ENCODE data around the gene CDKN2B-AS1.
"Not testable (repeated sequence)": the region's sequence is repeated elsewhere in the genome, so short reads cannot be mapped to it uniquely, and the experiment has no call there.

CDKN2B-AS1 gene

GRCh38 chr9:21994556-21995005 is at the start of gene CDKN2B-AS1:
Gene CDKN2B-AS1, plus strand, starts transcription at chr9:21994791.
- no peak for DNase-seq (ENCODE audit: low read depth in 2 of 2)

GRCh38 chr9:21945606-21946005 is 49.0 kb upstream of the CDKN2B-AS1 start:
- no peak for DNase-seq (ENCODE audit: low read depth in 2 of 2)

- DNase-seq (ENCODE audit: low read depth in 2 of 2), result no peak
These were observed 35.8 kb upstream of the CDKN2B-AS1 start for GRCh38 chr9:21958833-21959232.

- DNase-seq (ENCODE audit: low read depth in 2 of 2), result not testable (repeated sequence)
These were observed 35.3 kb upstream of the CDKN2B-AS1 start for GRCh38 chr9:21959268-21959667.

GRCh38 chr9:21961569-21961968 is 33.0 kb upstream of the CDKN2B-AS1 start:
- no peak for DNase-seq (ENCODE audit: low read depth in 2 of 2)

GRCh38 chr9:21964925-21965385 is 29.6 kb upstream of the CDKN2B-AS1 start:
- peak in 1 of 2 donors; percentile 35 for DNase-seq (ENCODE audit: low read depth in 2 of 2)

GRCh38 chr9:21965401-21965951 is 29.1 kb upstream of the CDKN2B-AS1 start:
- peak in 1 of 2 donors; percentile 19 for DNase-seq (ENCODE audit: low read depth in 2 of 2)

- no peak for DNase-seq (ENCODE audit: low read depth in 2 of 2)
These were observed 28.3 kb upstream of the CDKN2B-AS1 start for GRCh38 chr9:21966140-21966851.

- DNase-seq (ENCODE audit: low read depth in 2 of 2), result no peak
These were observed 27.4 kb upstream of the CDKN2B-AS1 start for GRCh38 chr9:21967169-21967568.

- DNase-seq (ENCODE audit: low read depth in 2 of 2), result no peak
These were observed 26.9 kb upstream of the CDKN2B-AS1 start for GRCh38 chr9:21967702-21968101.

- DNase-seq (ENCODE audit: low read depth in 2 of 2), result no peak
These were observed 26.1 kb upstream of the CDKN2B-AS1 start for GRCh38 chr9:21968331-21969010.

- no peak for DNase-seq (ENCODE audit: low read depth in 2 of 2)
These were observed 25.3 kb upstream of the CDKN2B-AS1 start for GRCh38 chr9:21969011-21969940.

- no peak for DNase-seq (ENCODE audit: low read depth in 2 of 2)
These were observed 24.4 kb upstream of the CDKN2B-AS1 start for GRCh38 chr9:21969951-21970799.

GRCh38 chr9:21970800-21971640 is 23.6 kb upstream of the CDKN2B-AS1 start:
- DNase-seq (ENCODE audit: low read depth in 2 of 2), result no peak

- DNase-seq (ENCODE audit: low read depth in 2 of 2), result no peak
These were observed 22.2 kb upstream of the CDKN2B-AS1 start for GRCh38 chr9:21972361-21972760.

- no peak for DNase-seq (ENCODE audit: low read depth in 2 of 2)
These were observed 20.3 kb upstream of the CDKN2B-AS1 start for GRCh38 chr9:21974343-21974721.

GRCh38 chr9:21974722-21975409 is 19.7 kb upstream of the CDKN2B-AS1 start:
- DNase-seq (ENCODE audit: low read depth in 2 of 2), result no peak

- DNase-seq (ENCODE audit: low read depth in 2 of 2), result no peak
These were observed 18.2 kb upstream of the CDKN2B-AS1 start for GRCh38 chr9:21976334-21976875.

- DNase-seq (ENCODE audit: low read depth in 2 of 2), result no peak
These were observed 12.2 kb upstream of the CDKN2B-AS1 start for GRCh38 chr9:21982391-21982790.

Data from stimulated activated CD4-positive, alpha-beta T cell treated with anti-CD3 and anti-CD28 coated beads, Interleukin-15, amount 100 ng/mL, for 48 hours (primary cell).